ENCODE data around the gene CCDC158.

DNA sequence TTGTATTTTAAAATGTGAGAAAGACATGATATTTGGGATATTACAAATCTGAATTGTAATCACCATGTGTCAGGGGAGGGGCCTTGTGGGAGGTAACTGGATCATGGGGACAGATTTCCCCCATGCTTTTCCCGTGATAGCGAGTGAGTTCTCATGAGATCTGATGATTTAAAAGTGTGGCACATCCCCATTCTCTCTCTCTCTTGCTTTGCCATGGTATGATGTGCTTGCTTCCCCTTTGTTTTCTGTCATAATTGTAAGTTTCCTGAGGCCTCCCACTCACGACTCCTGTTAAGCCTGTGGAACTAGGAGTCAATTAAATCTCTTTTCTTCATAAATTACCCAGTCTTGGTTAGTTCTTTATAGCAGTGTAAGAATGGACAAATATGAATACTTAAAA, 39.0 kb downstream of the CCDC158 start:
- TF ChIP-seq CTCF (IDR thresholded peaks at IDR 0.05) (no peak), POLR2AphosphoS5 (IDR thresholded peaks at IDR 0.05) (no peak), POLR2A (IDR thresholded peaks at IDR 0.05) (no peak), EP300 (IDR thresholded peaks at IDR 0.05) (no peak)

Measured in gastroesophageal sphincter (tissue), 3 donors.